Natural killer cell (primary cell): ENCODE results near the gene METTL5. TPM values are rescaled to one million over a fixed set of nuclear protein-coding genes. Genes with fewer than 3 reads are reported as not detected.

ENCODE experiments used
- ATAC-seq, 3 donors: fragments of 150-1000 bp in 2 of 3; fragments of 200-7000 bp in 1 of 3; cut with Tn5 transposase; 1 replicate in 1 of 3; 2 replicates in 2 of 3; pipeline ENCODE4 v1.10.0; 2021; ENCODE audit warnings: mild to moderate bottlenecking in 2 of 3, moderate library complexity in 2 of 3
- DNase-seq, 2 donors: peaks; one replicate each; pipeline versions ENCODE4 v3.0.0 to v3.0.0-alpha.2; 2013 to 2021; ENCODE audit warnings: mixed read lengths in 1 of 2
- H3K27ac ChIP-seq: one replicate; pipeline ENCODE4 v1.5.1; 2013; ENCODE audit warnings: mild to moderate bottlenecking, low read length
- H3K27me3 ChIP-seq: one replicate; pipeline ENCODE4 v1.6.1; 2013; ENCODE audit warnings: low read length; ENCODE audit not compliant: control insufficient read depth, insufficient read depth
- H3K36me3 ChIP-seq: one replicate; pipeline ENCODE4 v1.6.1; 2013; ENCODE audit warnings: low read length; ENCODE audit not compliant: control insufficient read depth, insufficient read depth
- H3K4me1 ChIP-seq: one replicate; pipeline ENCODE4 v1.6.1; 2013; ENCODE audit warnings: low read length; ENCODE audit not compliant: control insufficient read depth, insufficient read depth
- H3K4me3 ChIP-seq: one replicate; pipeline ENCODE4 v1.5.1; 2013; ENCODE audit warnings: low read length
- H3K9me3 ChIP-seq: one replicate; pipeline ENCODE4 v1.6.1; 2013; ENCODE audit warnings: low read length; ENCODE audit not compliant: control insufficient read depth, insufficient read depth
- H3K27ac Mint-ChIP-seq, 2 donors: one replicate each; pipeline ENCODE4 v1.8.0; 2022; ENCODE audit warnings: mild to moderate bottlenecking in 2 of 2, mixed read lengths in 2 of 2, moderate library complexity in 1 of 2
- H3K27me3 Mint-ChIP-seq, 2 donors: one replicate each; pipeline ENCODE4 v1.8.0; 2022; ENCODE audit warnings: low read depth in 2 of 2, mixed read lengths in 2 of 2
- H3K36me3 Mint-ChIP-seq: one replicate; pipeline ENCODE4 v1.8.0; 2022; ENCODE audit warnings: mixed read lengths
- H3K4me1 Mint-ChIP-seq, 2 donors: one replicate each; pipeline ENCODE4 v1.8.0; 2022; ENCODE audit warnings: mixed read lengths in 2 of 2
- H3K4me3 Mint-ChIP-seq: one replicate; pipeline ENCODE4 v1.8.0; 2022; ENCODE audit warnings: mild to moderate bottlenecking, moderate library complexity, mixed read lengths
- H3K9me3 Mint-ChIP-seq, 2 donors: one replicate each; pipeline ENCODE4 v1.8.0; 2022; ENCODE audit warnings: mixed read lengths in 2 of 2
- WGBS: methylation state at CpG from one replicate; pipeline ENCODE4 v1.1.7; 2013; ENCODE audit warnings: missing lambda C conversion rate; ENCODE audit not compliant: insufficient coverage; 5-methylcytosine and 5-hydroxymethylcytosine counted together
- intact Hi-C: fragments of 100-400 bp; cut with micrococcal nuclease; formaldehyde crosslinking; loops from one replicate; pipeline ENCODE4 v1.14.2; 2022
- total RNA-seq, 4 donors: library from RNA; stranded (reverse); fragments of 120-200 nt in 1 of 4; gene quantifications; one replicate each; pipeline versions ENCODE4 v1.2.3 to v1.2.4, GENCODE V29; 2013 to 2022
- TF ChIP-seq, protein P1 (sequence below): fragments of 200-600 bp; IDR thresholded peaks from one replicate; pipeline ENCODE4 v1.8.0; 2022; ENCODE audit warnings: antibody characterized with exemption

Gene METTL5
- total RNA-seq, 3 donors from 2014 or later (not counting 1 experiment from before 2014, with no cell fraction given), result 14.7 to 28.2 (median 21.3) TPM

DNA sequence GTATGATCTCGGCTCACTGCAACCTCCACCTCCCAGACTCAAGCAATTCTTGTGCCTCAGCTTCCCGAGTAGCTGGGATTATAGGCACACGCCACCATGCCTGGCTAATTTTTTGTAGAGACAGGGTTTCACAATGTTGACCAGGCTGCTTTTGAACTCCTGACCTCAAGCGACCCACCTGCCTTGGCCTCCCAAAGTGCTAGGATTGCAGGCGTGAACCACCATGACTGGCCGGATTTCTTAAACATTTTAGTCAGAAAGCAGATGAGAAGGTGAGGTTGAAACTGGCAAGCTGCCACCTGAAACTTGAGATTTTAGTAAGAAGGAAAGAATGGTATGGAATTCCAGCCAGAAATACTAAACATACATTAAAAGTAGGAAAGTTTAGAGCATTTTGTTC, 59.2 kb downstream of the METTL5 start:
- Mint-ChIP-seq H3K27me3 (peaks cover 5 to 25% of the 10 kb centered on the region in 2 donors), H3K4me3 (no peak overlapping the region), H3K36me3 (no peaks in the 10 kb centered on the region), H3K9me3 (no peaks in the 10 kb centered on the region), H3K27ac (no peak overlapping the region), H3K4me1 (peaks cover 21 to 33% of the 10 kb centered on the region in 2 donors)
- Histone ChIP-seq H3K27ac (no peak overlapping the region), H3K4me3 (no peak overlapping the region), H3K9me3 (no peaks in the 10 kb centered on the region), H3K36me3 (no peaks in the 10 kb centered on the region), H3K27me3 (peaks cover 14% of the 10 kb centered on the region), H3K4me1 (peaks cover 38% of the 10 kb centered on the region)
- ATAC-seq (no peak), DNase-seq (no peak)
- TF ChIP-seq, protein P1, sequence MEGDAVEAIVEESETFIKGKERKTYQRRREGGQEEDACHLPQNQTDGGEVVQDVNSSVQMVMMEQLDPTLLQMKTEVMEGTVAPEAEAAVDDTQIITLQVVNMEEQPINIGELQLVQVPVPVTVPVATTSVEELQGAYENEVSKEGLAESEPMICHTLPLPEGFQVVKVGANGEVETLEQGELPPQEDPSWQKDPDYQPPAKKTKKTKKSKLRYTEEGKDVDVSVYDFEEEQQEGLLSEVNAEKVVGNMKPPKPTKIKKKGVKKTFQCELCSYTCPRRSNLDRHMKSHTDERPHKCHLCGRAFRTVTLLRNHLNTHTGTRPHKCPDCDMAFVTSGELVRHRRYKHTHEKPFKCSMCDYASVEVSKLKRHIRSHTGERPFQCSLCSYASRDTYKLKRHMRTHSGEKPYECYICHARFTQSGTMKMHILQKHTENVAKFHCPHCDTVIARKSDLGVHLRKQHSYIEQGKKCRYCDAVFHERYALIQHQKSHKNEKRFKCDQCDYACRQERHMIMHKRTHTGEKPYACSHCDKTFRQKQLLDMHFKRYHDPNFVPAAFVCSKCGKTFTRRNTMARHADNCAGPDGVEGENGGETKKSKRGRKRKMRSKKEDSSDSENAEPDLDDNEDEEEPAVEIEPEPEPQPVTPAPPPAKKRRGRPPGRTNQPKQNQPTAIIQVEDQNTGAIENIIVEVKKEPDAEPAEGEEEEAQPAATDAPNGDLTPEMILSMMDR, result no peak
- 86% methylated on average over 6 of the region's 6 CpGs for WGBS
- intact Hi-C loops, result no loop called here

DNA sequence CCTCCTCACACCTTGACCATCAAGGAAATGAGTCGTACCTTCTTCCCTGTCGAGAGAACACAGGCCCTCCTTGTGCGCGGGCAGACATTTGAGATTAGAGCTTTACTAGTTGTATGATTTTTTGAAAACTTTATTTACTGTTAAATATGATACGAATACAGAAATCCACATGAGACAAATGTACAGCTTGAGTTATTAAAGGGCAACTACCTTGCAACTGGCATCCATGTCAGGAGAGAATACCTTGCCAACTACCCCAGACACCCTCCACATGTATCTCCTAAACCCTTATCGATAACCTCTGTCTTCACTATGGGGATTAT, 62.8 kb downstream of the METTL5 start:
- peaks cover 21% of the 10 kb centered on the region for H3K4me1 ChIP-seq
- no peaks in the 10 kb centered on the region for H3K36me3 Mint-ChIP-seq
- no peak overlapping the region for H3K4me3 ChIP-seq
- no peaks in the 10 kb centered on the region for H3K9me3 ChIP-seq
- H3K4me3 Mint-ChIP-seq, result no peak overlapping the region
- H3K4me1 Mint-ChIP-seq, result peaks cover 16 to 27% of the 10 kb centered on the region in 2 donors
- peak in 2 of 3 donors; percentile 55 to 85 for ATAC-seq
- H3K27me3 Mint-ChIP-seq, result peaks cover 0 to 5% of the 10 kb centered on the region in 2 donors
- H3K27ac Mint-ChIP-seq, result peak overlapping the region; percentile 5 to 59
- no peaks in the 10 kb centered on the region for H3K27me3 ChIP-seq
- TF ChIP-seq, protein P1, result no peak
- no peak overlapping the region for H3K27ac ChIP-seq
- intact Hi-C loops, result no loop called here
- DNase-seq, result no peak
- H3K36me3 ChIP-seq, result no peaks in the 10 kb centered on the region
- no peaks in the 10 kb centered on the region for H3K9me3 Mint-ChIP-seq
- WGBS, result 50% methylated on average over 2 of the region's 6 CpGs

Other genes starting within 250 kb of the METTL5 start
- gene PPIG, start 240.6 kb downstream of the METTL5 start, total RNA-seq, result 10 to 100 TPM; 42.2 to 58.3 (median 56.1) TPM
- gene CFAP210, start 130.5 kb downstream of the METTL5 start, total RNA-seq, result 1 to 10 TPM in 2 of 3 donors, under 1 TPM in 1; 0.27 to 8.4 (median 1.5) TPM
- 1 to 10 TPM; 3.6 to 9.5 (median 5.8) TPM for gene PHOSPHO2, start 130.4 kb downstream of the METTL5 start, total RNA-seq
- gene KLHL23, start 91.1 kb downstream of the METTL5 start, total RNA-seq, result 1 to 10 TPM; 2.5 to 4.2 (median 3.0) TPM
- 100 to 1,000 TPM in 2 of 3 donors, 10 to 100 TPM in 1; 95.5 to 125 (median 102) TPM for gene SSB, start 26.0 kb downstream of the METTL5 start, total RNA-seq
- gene UBR3, start 2.5 kb upstream of the METTL5 start, total RNA-seq, result 10 to 100 TPM; 40.8 to 54.5 (median 41.0) TPM